GM15510 (cell line): Measurements from ENCODE around the gene WWC2.

Source experiments
- POLR2A ChIP-seq: IDR thresholded peaks from 3 replicates; pipeline ENCODE4 v1.6.1; 2011; ENCODE audit warnings: borderline replicate concordance; ENCODE audit not compliant: insufficient read length; ENCODE audit errors: extremely low read depth

The WWC2 gene

GRCh38 chr4:183191630-183192029 lies 92.6 kb downstream of the WWC2 start:
- TF ChIP-seq POLR2A = no peak

GRCh38 chr4:183192571-183192970 lies 93.5 kb downstream of the WWC2 start:
- no peak for TF ChIP-seq POLR2A

GRCh38 chr4:183195534-183195933 lies 96.5 kb downstream of the WWC2 start:
- TF ChIP-seq POLR2A = no peak

GRCh38 chr4:183197140-183197539 lies 98.1 kb downstream of the WWC2 start:
- TF ChIP-seq POLR2A = no peak

GRCh38 chr4:183200453-183200852 lies 101.4 kb downstream of the WWC2 start:
- TF ChIP-seq POLR2A = no peak

- TF ChIP-seq POLR2A = no peak
Measured at GRCh38 chr4:183201331-183201730, 102.3 kb downstream of the WWC2 start.

- no peak for TF ChIP-seq POLR2A
Measured at GRCh38 chr4:183202523-183202922, 103.5 kb downstream of the WWC2 start.

- no peak for TF ChIP-seq POLR2A
Measured at GRCh38 chr4:183204793-183205192, 105.7 kb downstream of the WWC2 start.

- TF ChIP-seq POLR2A = no peak
Measured at GRCh38 chr4:183205193-183205592, 106.1 kb downstream of the WWC2 start.

- no peak for TF ChIP-seq POLR2A
Measured at GRCh38 chr4:183205709-183206108, 106.7 kb downstream of the WWC2 start.

GRCh38 chr4:183211533-183211932 lies 112.5 kb downstream of the WWC2 start:
- no peak for TF ChIP-seq POLR2A

GRCh38 chr4:183213996-183214395 lies 114.9 kb downstream of the WWC2 start:
- TF ChIP-seq POLR2A = no peak

- TF ChIP-seq POLR2A = no peak
Measured at GRCh38 chr4:183214912-183215488, 115.9 kb downstream of the WWC2 start.

GRCh38 chr4:183220236-183220635 lies 121.2 kb downstream of the WWC2 start:
- TF ChIP-seq POLR2A = no peak

- no peak for TF ChIP-seq POLR2A
Measured at GRCh38 chr4:183223053-183223452, 124.0 kb downstream of the WWC2 start.

- TF ChIP-seq POLR2A = no peak
Measured at GRCh38 chr4:183229397-183229796, 130.3 kb downstream of the WWC2 start.
